Measurements from ENCODE around the gene IRGM. TPM values are rescaled to one million over a fixed set of nuclear protein-coding genes. Genes with fewer than 3 reads are reported as not detected.
A peak's percentile ranks its signal among the peaks of the same experiment; 100 is the strongest.
"Not testable (repeated sequence)": the region's sequence is repeated elsewhere in the genome, so short reads cannot be mapped to it uniquely, and the experiment has no call there.

IRGM gene
- total and polyA plus RNA-seq, 8 donors, result 0.47 to 0.93 (median 0.68) TPM; not detected in 2

GRCh38 chr5:150846654-150847333 lies 473 bp downstream of the IRGM start:
- Histone ChIP-seq H3K36me3 (no peaks in the 10 kb centered on the region), H3K4me3 (no peak overlapping the region), H3K9me3 (no peaks in the 10 kb centered on the region), H3K27me3 (no peaks in the 10 kb centered on the region), H3K4me1 (peaks cover 0 to 9% of the 10 kb centered on the region in 2 donors), H3K27ac (peak overlapping the region in 1 of 2 donors; percentile 39)
- ATAC-seq, result peak; percentile 99
- peak in 3 of 4 donors; percentile 36 to 86 (median 61) for DNase-seq
- intact Hi-C loops (cut with DNase I), result loop anchor here in 1 of 2 donors (10.0 kb wide), 1 partner anchor 282 kb away; no protein-coding TSS in a partner anchor
- peak in 1 of 2 donors; percentile 45 for TF ChIP-seq CTCF (IDR thresholded peaks at IDR 0.05)

- no peaks in the 10 kb centered on the region for H3K27me3 ChIP-seq
- H3K4me1 ChIP-seq, result peaks cover 0 to 9% of the 10 kb centered on the region in 2 donors
- intact Hi-C loops (cut with DNase I), result loop anchor here in 1 of 2 donors (10.0 kb wide), 1 partner anchor 283 kb away; no protein-coding TSS in a partner anchor
- H3K9me3 ChIP-seq, result no peaks in the 10 kb centered on the region
- DNase-seq (no peak), ATAC-seq (no peak)
- peak in 1 of 2 donors; percentile 42 for TF ChIP-seq CTCF (IDR thresholded peaks at IDR 0.05)
- no peaks in the 10 kb centered on the region for H3K36me3 ChIP-seq
- no peak overlapping the region for H3K4me3 ChIP-seq
- no peak overlapping the region for H3K27ac ChIP-seq
Observed at GRCh38 chr5:150847334-150847695, 994 bp downstream of the IRGM start.

- no peaks in the 10 kb centered on the region for H3K36me3 ChIP-seq
- H3K9me3 ChIP-seq, result no peaks in the 10 kb centered on the region
- H3K4me3 ChIP-seq, result no peak overlapping the region
- peaks cover 0 to 9% of the 10 kb centered on the region in 2 donors for H3K4me1 ChIP-seq
- H3K27ac ChIP-seq, result no peak overlapping the region
- TF ChIP-seq CTCF (IDR thresholded peaks at IDR 0.05), result no peak
- DNase-seq, result no peak
- intact Hi-C loops (cut with DNase I), result loop anchor here in 1 of 2 donors (10.0 kb wide), 1 partner anchor 283 kb away; no protein-coding TSS in a partner anchor
- ATAC-seq, result no peak
- no peaks in the 10 kb centered on the region for H3K27me3 ChIP-seq
Observed at GRCh38 chr5:150848271-150848670, 1.9 kb downstream of the IRGM start.

- H3K27me3 ChIP-seq, result no peaks in the 10 kb centered on the region
- intact Hi-C loops (cut with DNase I), result no loop called here
- no peaks in the 10 kb centered on the region for H3K36me3 ChIP-seq
- no peak for ATAC-seq
- H3K9me3 ChIP-seq, result no peaks in the 10 kb centered on the region
- no peak for DNase-seq
- H3K4me1 ChIP-seq, result peaks cover 0 to 9% of the 10 kb centered on the region in 2 donors
- no peak overlapping the region for H3K4me3 ChIP-seq
- no peak for TF ChIP-seq CTCF (IDR thresholded peaks at IDR 0.05)
- no peak overlapping the region for H3K27ac ChIP-seq
Observed at GRCh38 chr5:150851039-150851438, 4.7 kb downstream of the IRGM start.

- H3K27me3 ChIP-seq, result no peaks in the 10 kb centered on the region
- intact Hi-C loops (cut with DNase I), result no loop called here
- H3K9me3 ChIP-seq, result no peaks in the 10 kb centered on the region
- H3K36me3 ChIP-seq, result no peaks in the 10 kb centered on the region
- no peak for TF ChIP-seq CTCF (IDR thresholded peaks at IDR 0.05)
- ATAC-seq, result no peak
- H3K4me1 ChIP-seq, result no peaks in the 10 kb centered on the region
- H3K27ac ChIP-seq, result no peak overlapping the region
- H3K4me3 ChIP-seq, result no peak overlapping the region
- no peak for DNase-seq
Observed at GRCh38 chr5:150853561-150853960, 7.2 kb downstream of the IRGM start.

GRCh38 chr5:150856700-150857099 lies 10.4 kb downstream of the IRGM start:
- intact Hi-C loops (cut with DNase I); H3K4me3 ChIP-seq; H3K27ac ChIP-seq; H3K9me3 ChIP-seq; DNase-seq; ATAC-seq; H3K4me1 ChIP-seq; H3K27me3 ChIP-seq; H3K36me3 ChIP-seq: not testable (repeated sequence)
